SK-N-MC (cell line): ENCODE results near the gene NANOG.
"Not testable (repeated sequence)": the region's sequence is repeated elsewhere in the genome, so short reads cannot be mapped to it uniquely, and the experiment has no call there.

Experiments
- DNase-seq: peaks from one replicate; pipeline ENCODE4 v3.0.0-alpha.2; 2011; ENCODE audit warnings: low read depth, low spot score
- H3K27ac ChIP-seq: fragments of 200-600 bp; sonication (generic); 2 replicates; pipeline ENCODE4 v1.5.1; 2016; ENCODE audit warnings: mixed run types
- H3K36me3 ChIP-seq: fragments of 200-600 bp; sonication (generic); 2 replicates; pipeline ENCODE4 v1.6.1; 2017; ENCODE audit warnings: antibody characterized with exemption, low read length, mixed read lengths; ENCODE audit not compliant: insufficient read depth
- H3K4me3 ChIP-seq: fragments of 200-600 bp; sonication (generic); 2 replicates; pipeline ENCODE4 v1.5.1; 2016
- H3K9ac ChIP-seq: fragments of 200-600 bp; sonication (generic); 2 replicates; pipeline ENCODE4 v1.8.0; 2017; ENCODE audit warnings: mixed run types, mixed read lengths; ENCODE audit not compliant: insufficient read length
- H3K9me3 ChIP-seq: fragments of 200-600 bp; sonication (generic); 2 replicates; pipeline ENCODE4 v1.6.1; 2017; ENCODE audit warnings: low read depth, mild to moderate bottlenecking, antibody characterized with exemption, low read length, moderate library complexity, mixed read lengths
- EZH2 ChIP-seq: fragments of 200-600 bp; sonication (generic); IDR thresholded peaks from one replicate; pipeline ENCODE4 v1.6.1; 2017; ENCODE audit warnings: antibody characterized with exemption
- FOXP2 ChIP-seq: optimal IDR thresholded peaks from 2 replicates; pipeline ENCODE3; 2011; ENCODE audit warnings: mild to moderate bottlenecking, moderate library complexity; ENCODE audit not compliant: insufficient read depth; ENCODE audit errors: extremely low read length, control extremely low read depth
- POLR2AphosphoS5 ChIP-seq: IDR thresholded peaks from 2 replicates; pipeline ENCODE4 v1.6.1; 2012; ENCODE audit warnings: mild to moderate bottlenecking, low read depth, low read length, borderline replicate concordance

The NANOG gene

DNA sequence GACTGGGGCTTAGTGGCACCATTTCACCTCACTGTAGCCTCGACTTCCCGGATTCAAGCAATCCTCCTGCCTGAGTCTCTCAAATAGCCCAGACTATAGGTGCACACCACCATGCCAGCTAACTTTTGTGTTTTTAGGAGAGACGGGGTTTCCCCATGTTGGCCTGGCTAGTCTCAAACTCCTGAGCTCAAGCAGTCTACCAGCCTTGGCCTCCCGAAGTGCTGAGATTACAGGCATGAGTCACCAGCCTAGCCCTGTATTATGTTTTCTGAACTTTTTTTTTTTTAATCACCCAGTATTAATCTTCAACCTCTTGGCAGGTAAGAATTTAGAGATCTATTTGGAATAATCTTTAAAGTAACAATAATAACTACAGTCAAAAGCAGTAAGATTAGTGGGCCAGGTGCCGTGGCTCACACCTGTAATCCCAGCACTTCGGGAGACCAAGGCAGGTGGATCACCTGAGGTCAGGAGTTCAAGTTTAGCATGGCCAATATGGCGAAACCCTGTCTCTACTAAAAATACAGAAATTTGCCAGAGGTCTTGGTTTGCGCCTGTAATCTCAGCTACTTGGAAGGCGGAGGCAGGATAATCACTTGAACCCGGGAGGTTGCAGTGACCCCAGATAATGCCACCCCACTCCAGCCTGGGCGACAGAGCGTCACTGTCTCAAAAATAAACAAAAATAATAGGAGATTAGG lies 8.6 kb downstream of the NANOG start:
- H3K9me3 ChIP-seq, result no peaks in the 10 kb centered on the region
- no peak for DNase-seq
- no peak for TF ChIP-seq POLR2AphosphoS5
- H3K4me3 ChIP-seq, result no peak overlapping the region
- H3K9ac ChIP-seq, result no peak overlapping the region
- H3K27ac ChIP-seq, result no peak overlapping the region
- no peaks in the 10 kb centered on the region for H3K36me3 ChIP-seq

DNA sequence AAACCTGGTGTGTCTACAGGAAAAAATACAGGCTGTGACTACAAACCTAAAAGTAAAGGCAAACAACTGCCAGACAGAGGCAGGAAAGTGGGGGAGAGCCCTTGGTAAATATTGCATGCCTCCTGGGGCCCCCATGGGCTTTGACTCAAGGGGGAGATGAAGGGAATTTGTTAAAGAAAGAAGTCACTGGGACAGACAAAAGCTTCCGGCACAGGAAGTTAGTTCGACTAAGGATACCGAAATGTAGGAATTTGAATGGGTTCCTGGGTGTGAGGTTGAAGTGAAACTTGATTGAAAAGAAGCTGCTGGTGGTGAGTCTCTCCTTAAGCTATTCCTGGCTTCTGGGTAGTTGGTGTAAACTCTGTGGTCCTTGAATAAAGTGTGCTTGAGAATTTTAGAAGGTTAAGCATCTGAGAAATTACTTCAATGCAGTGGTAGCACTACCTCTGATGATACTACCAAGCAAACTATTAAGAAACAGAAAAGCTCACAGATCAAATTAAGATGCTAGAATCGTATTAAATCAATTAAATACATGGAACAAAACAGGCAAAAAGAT lies 9.6 kb downstream of the NANOG start:
- not testable (repeated sequence) for H3K27ac ChIP-seq, H3K9ac ChIP-seq, H3K4me3 ChIP-seq, DNase-seq, H3K36me3 ChIP-seq, H3K9me3 ChIP-seq

DNA sequence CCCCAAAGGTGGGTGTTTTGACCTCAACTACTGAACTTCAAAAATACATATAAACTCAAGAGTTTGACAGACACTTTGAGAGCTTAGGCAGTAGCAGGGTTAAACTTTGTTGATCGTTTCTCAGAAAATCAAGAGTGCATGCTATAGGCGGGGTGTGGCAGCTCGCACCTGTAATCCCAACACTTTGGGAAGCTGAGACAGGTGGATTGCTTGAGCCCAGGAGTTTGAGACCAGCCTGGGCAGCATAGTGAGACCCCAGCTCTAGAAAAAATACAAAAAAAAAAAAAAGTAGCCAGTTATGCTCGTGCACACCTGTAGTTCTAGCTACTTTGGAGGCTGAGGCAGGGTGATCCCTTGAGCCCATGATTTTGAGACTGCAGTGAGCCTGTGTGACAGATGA lies 12.3 kb downstream of the NANOG start:
- H3K9me3 ChIP-seq, result no peaks in the 10 kb centered on the region
- no peak overlapping the region for H3K27ac ChIP-seq
- no peak for TF ChIP-seq FOXP2
- no peak for TF ChIP-seq POLR2AphosphoS5
- no peak for TF ChIP-seq EZH2
- no peak overlapping the region for H3K9ac ChIP-seq
- no peak for DNase-seq
- no peak overlapping the region for H3K4me3 ChIP-seq
- H3K36me3 ChIP-seq, result no peaks in the 10 kb centered on the region

DNA sequence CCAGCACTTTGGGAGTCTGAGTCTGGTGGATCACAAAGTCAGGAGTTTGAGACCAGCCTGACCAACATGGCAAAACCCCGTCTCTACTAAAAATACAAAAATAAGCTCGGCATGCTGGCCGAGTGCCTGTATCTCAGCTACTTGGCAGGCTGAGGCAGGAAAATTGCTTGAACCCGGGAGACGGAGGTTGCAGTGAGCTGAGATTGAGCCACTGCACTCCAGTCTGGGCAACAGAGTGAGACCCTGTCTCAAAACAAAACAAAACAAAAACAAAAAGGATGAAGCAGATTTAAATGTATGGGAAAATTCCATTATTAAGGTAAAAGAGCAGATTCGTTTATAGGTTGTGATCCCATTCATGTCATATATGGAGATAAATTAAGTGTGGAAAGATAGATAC lies 17.1 kb downstream of the NANOG start:
- not testable (repeated sequence) for H3K9me3 ChIP-seq, H3K27ac ChIP-seq, H3K9ac ChIP-seq, DNase-seq, H3K36me3 ChIP-seq, H3K4me3 ChIP-seq

DNA sequence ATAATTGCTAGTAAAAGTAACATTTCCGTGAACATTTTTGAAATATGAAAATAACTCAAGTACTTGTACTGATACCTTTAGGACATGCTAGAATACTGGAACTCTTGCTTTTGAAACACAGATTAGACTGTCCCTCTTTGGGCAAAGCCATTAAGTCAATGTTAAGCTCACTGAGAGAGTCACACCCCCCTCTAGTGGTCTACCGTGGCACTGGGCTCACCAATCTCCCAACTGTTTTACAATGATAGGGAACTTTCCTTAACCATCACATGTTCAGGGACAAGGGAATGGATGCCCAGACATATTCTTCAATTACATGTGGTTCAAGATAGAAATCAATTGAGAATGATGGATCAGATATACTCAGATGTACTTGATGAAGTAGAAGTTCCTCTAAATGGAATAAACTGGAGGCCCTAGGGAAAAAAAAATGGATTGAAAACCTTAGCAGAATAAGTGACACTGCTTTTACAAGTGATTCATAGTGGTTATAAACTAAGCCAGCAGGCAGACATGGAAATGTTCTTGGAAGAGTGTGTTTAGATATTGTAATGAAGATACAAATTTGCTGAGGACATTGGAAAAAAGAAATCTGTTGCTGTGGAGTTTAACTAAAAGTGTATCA lies 17.8 kb downstream of the NANOG start:
- H3K9me3 ChIP-seq, result no peaks in the 10 kb centered on the region
- H3K27ac ChIP-seq, result no peak overlapping the region
- peak; percentile 62 for DNase-seq
- H3K4me3 ChIP-seq, result no peak overlapping the region
- H3K9ac ChIP-seq, result no peak overlapping the region
- TF ChIP-seq POLR2AphosphoS5, result no peak
- TF ChIP-seq FOXP2, result no peak
- TF ChIP-seq EZH2, result no peak
- H3K36me3 ChIP-seq, result no peaks in the 10 kb centered on the region

DNA sequence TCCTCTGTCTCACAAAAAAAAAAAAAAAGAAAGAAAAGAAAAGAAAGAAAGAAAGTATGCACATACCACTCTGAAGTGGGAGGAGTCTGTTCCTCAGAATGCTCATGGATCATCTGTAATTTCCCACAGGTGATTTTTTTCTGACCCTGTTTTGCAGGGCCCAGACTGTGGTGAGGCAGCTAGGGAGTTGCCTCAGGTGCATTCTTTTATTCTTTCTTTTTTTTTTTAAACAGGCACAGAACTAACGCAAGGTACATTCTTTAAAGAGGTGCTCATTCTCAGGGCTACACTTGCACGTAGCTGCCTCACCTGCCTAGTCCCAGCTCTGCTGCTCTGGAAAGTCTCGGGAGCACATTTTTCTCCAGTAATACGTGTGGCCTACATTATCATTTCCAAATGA lies 36.6 kb downstream of the NANOG start:
- not testable (repeated sequence) for H3K27ac ChIP-seq, DNase-seq, H3K9me3 ChIP-seq, H3K4me3 ChIP-seq, H3K9ac ChIP-seq, H3K36me3 ChIP-seq

DNA sequence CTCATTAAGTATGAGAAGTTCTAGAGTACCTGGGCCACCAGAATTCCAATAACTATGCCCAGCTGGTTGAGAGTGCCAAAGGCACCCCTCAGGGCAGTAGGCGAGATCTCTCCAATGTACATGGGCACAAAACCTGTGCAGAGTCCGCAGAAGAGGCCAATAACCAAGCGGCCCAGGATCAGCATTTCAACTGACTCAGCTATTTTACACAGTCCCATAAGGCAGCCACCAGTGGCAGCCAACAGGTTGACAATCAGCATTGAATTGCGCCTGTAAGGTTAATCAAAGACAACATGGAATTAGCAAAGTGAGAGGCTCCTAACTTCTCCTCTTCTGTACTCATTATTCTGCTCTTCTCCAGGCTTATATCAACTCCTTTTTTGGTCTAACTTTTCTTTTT lies 40.5 kb downstream of the NANOG start:
- not testable (repeated sequence) for H3K27ac ChIP-seq, H3K9me3 ChIP-seq, H3K4me3 ChIP-seq, H3K9ac ChIP-seq, H3K36me3 ChIP-seq, DNase-seq

DNA sequence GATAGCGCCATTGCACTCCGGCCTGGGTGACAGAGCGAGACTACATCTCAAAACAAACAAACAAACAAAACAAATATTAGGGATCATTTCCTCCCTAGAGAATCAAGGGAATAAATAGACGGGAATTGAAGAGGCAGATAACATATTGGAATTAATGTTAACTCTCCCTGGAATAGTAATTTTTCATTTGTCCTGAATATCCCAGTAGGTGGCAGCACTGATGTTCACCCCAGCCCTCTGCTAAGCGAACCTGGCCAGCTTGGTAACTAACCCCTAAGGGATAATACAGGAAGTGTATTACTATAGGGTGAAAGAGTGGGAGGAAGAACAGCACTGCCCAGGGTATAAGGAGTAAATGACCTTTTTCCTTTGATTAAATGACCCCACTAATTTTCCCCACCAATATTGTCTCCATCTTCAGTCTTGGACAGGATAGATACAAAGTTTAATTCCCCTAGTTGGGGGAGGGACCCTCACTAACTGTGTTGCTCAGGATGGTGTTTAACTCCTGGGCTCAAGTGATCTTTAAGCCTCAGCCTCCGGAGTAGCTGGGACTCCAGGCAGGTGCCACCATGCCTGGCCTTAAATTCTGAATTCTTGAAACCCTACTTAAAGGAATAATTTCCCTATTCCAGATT lies 43.0 kb downstream of the NANOG start:
- TF ChIP-seq EZH2, result no peak
- no peak for TF ChIP-seq POLR2AphosphoS5
- TF ChIP-seq FOXP2, result no peak
- Histone ChIP-seq H3K36me3 (no peaks in the 10 kb centered on the region), H3K27ac (no peak overlapping the region), H3K9ac (no peak overlapping the region), H3K9me3 (no peaks in the 10 kb centered on the region), H3K4me3 (no peak overlapping the region)
- DNase-seq, result no peak

DNA sequence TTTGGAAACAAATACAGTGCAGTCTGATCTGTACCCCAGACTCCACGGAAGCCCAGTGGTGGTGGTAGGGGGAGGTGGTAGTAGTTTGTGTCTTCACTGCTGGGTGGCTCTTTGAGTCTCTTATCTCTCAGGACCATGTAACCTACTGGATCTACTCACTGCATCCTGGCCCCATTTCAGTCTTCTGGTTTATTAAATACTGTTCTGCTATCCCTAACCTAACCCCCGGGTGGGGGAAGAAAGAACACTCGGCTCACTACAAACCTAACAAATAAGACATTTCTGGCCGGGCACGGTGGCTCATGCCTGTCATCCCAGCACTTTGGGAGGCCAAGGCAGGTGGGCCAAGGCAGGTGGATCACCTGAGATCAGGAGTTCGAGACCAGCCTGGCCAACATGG lies 44.0 kb downstream of the NANOG start:
- H3K27ac ChIP-seq, H3K4me3 ChIP-seq, DNase-seq, H3K9me3 ChIP-seq, H3K9ac ChIP-seq, H3K36me3 ChIP-seq: not testable (repeated sequence)
